CD14-positive monocyte (primary cell): ENCODE measurements around the gene ULBP3. TPM values are rescaled to one million over a fixed set of nuclear protein-coding genes. Genes with fewer than 3 reads are reported as not detected.

ENCODE experiments used
- DNase-seq, 3 donors: peaks; one replicate each; pipeline ENCODE4 v3.0.0-alpha.2; 2011 to 2022
- H2AFZ ChIP-seq: 2 replicates; pipeline ENCODE4 v1.6.0; 2012; ENCODE audit warnings: mild to moderate bottlenecking, low read depth, low read length, inconsistent platforms; ENCODE audit not compliant: insufficient read depth, poor library complexity, severe bottlenecking
- H3K27ac ChIP-seq, 2 donors: 1 replicate in 1 of 2; 2 replicates in 1 of 2; pipeline ENCODE4 v1.5.1; 2012 to 2013; ENCODE audit warnings: low read length in 2 of 2, control low read depth in 1 of 2, inconsistent platforms in 1 of 2, low read depth in 1 of 2, mild to moderate bottlenecking in 1 of 2
- H3K27me3 ChIP-seq, 2 donors: one replicate each; pipeline versions ENCODE4 v1.6.0 to v1.6.1; 2011 to 2013; ENCODE audit warnings: low read length in 2 of 2; ENCODE audit not compliant: control insufficient read depth in 2 of 2, insufficient read depth in 2 of 2
- H3K36me3 ChIP-seq, 2 donors: replicated peaks in 1 of 2; 1 replicate in 1 of 2; 2 replicates in 1 of 2; pipeline versions ENCODE4 v1.5.1 to v1.6.1; 2012 to 2013; ENCODE audit warnings: low read length in 2 of 2, control low read depth in 1 of 2, inconsistent platforms in 1 of 2, mild to moderate bottlenecking in 1 of 2; ENCODE audit not compliant: insufficient read depth in 2 of 2, control insufficient read depth in 1 of 2
- H3K4me1 ChIP-seq, 2 donors: 1 replicate in 1 of 2; 2 replicates in 1 of 2; pipeline versions ENCODE4 v1.5.1 to v1.6.1; 2012 to 2013; ENCODE audit warnings: low read length in 2 of 2, control low read depth in 1 of 2, inconsistent platforms in 1 of 2, mild to moderate bottlenecking in 1 of 2, moderate library complexity in 1 of 2; ENCODE audit not compliant: insufficient read depth in 2 of 2, control insufficient read depth in 1 of 2
- H3K4me2 ChIP-seq: replicated peaks from 2 replicates; pipeline ENCODE3; 2012; ENCODE audit warnings: low read length, moderate library complexity, mild to moderate bottlenecking; ENCODE audit not compliant: poor library complexity, severe bottlenecking; ENCODE audit errors: extremely low read depth
- H3K4me3 ChIP-seq, 3 experiments: fragments of 200-600 bp in 1 of 3; sonication (generic) in 1 of 3; replicated peaks in 1 of 3; 1 replicate in 2 of 3; 2 replicates in 1 of 3; pipeline ENCODE4 v1.5.1; 2011 to 2013; ENCODE audit warnings: low read length in 3 of 3, mild to moderate bottlenecking in 3 of 3, control low read depth in 2 of 3, low read depth in 2 of 3, inconsistent platforms in 1 of 3, moderate library complexity in 1 of 3
- H3K79me2 ChIP-seq: 2 replicates; pipeline ENCODE4 v1.6.0; 2012; ENCODE audit warnings: mild to moderate bottlenecking, control low read depth, inconsistent platforms, low read length, moderate library complexity; ENCODE audit not compliant: insufficient read depth
- H3K9ac ChIP-seq: 2 replicates; pipeline ENCODE4 v1.6.0; 2017; ENCODE audit warnings: low read length, mild to moderate bottlenecking; ENCODE audit not compliant: insufficient read depth, poor library complexity, severe bottlenecking
- H3K9me3 ChIP-seq, 2 donors: replicated peaks in 1 of 2; 1 replicate in 1 of 2; 2 replicates in 1 of 2; pipeline versions ENCODE4 v1.5.1 to v1.6.1; 2012 to 2013; ENCODE audit warnings: low read length in 2 of 2, control low read depth in 1 of 2; ENCODE audit not compliant: control insufficient read depth in 1 of 2, insufficient read depth in 1 of 2
- H4K20me1 ChIP-seq: 2 replicates; pipeline ENCODE4 v1.6.0; 2012; ENCODE audit warnings: mild to moderate bottlenecking, low read length, control low read depth, moderate library complexity; ENCODE audit not compliant: insufficient read depth
- H3K27ac Mint-ChIP-seq, 7 donors: one replicate each; pipeline ENCODE4 v1.8.0; 2020; ENCODE audit warnings: mild to moderate bottlenecking in 7 of 7, mixed read lengths in 7 of 7, moderate library complexity in 6 of 7, inconsistent platforms in 2 of 7
- H3K27me3 Mint-ChIP-seq, 3 donors: one replicate each; pipeline ENCODE4 v1.8.0; 2021 to 2022; ENCODE audit warnings: low read depth in 3 of 3, mild to moderate bottlenecking in 3 of 3, mixed read lengths in 3 of 3, moderate library complexity in 3 of 3, inconsistent platforms in 1 of 3
- H3K36me3 Mint-ChIP-seq, 2 donors: one replicate each; pipeline ENCODE4 v1.8.0; 2020; ENCODE audit warnings: mixed read lengths in 2 of 2, inconsistent platforms in 1 of 2, mild to moderate bottlenecking in 1 of 2
- H3K4me1 Mint-ChIP-seq: one replicate; pipeline ENCODE4 v1.8.0; 2020; ENCODE audit warnings: mild to moderate bottlenecking, mixed read lengths
- H3K4me3 Mint-ChIP-seq, 2 donors: one replicate each; pipeline ENCODE4 v1.8.0; 2020; ENCODE audit warnings: mild to moderate bottlenecking in 2 of 2, mixed read lengths in 2 of 2, moderate library complexity in 1 of 2
- H3K9me3 Mint-ChIP-seq, 7 donors: one replicate each; pipeline ENCODE4 v1.8.0; 2020 to 2022; ENCODE audit warnings: mixed read lengths in 7 of 7, mild to moderate bottlenecking in 6 of 7, moderate library complexity in 6 of 7, inconsistent platforms in 2 of 7
- CTCF ChIP-seq: fragments of 200-600 bp; IDR thresholded peaks from one replicate; pipeline ENCODE4 v1.8.0; 2022; ENCODE audit warnings: antibody characterized with exemption, mild to moderate bottlenecking
- WGBS: methylation state at CpG from one replicate; pipeline ENCODE4 v1.1.5; 2013; ENCODE audit warnings: missing lambda C conversion rate; ENCODE audit not compliant: insufficient coverage; 5-methylcytosine and 5-hydroxymethylcytosine counted together
- intact Hi-C, 2 donors: fragments of 100-400 bp; cut with micrococcal nuclease; formaldehyde crosslinking; loops; one replicate each; pipeline versions ENCODE4 v1.15.0 to v1.15.1; 2023
- polyA plus RNA-seq, 3 donors: library from polyadenylated mRNA; depleted of rRNA in 1 of 3; unstranded in 2 of 3; stranded (reverse) in 1 of 3; fragments of 300-500 nt in 2 of 3; fragments of >200 nt in 1 of 3; fragmentation: Illumina TruSeq in 2 of 3; gene quantifications; 1 replicate in 2 of 3; 2 replicates in 1 of 3; pipeline ENCODE4 v1.2.3, GENCODE V29; 2012 to 2021

The ULBP3 gene
- polyA plus RNA-seq, 3 donors: 0.08 TPM; not detected in 2

- intact Hi-C loops: no loop called here
- peaks cover 56 to 69% (median 65%) of the 10 kb centered on the region in 3 donors for H3K27me3 Mint-ChIP-seq
- no peaks in the 10 kb centered on the region for H3K79me2 ChIP-seq
- peaks cover 12 to 16% of the 10 kb centered on the region in 2 donors for H3K4me1 ChIP-seq
- no peak overlapping the region for H3K4me2 ChIP-seq
- no peak for TF ChIP-seq CTCF
- no CpG with 5 or more reads among the region's 7 CpGs for WGBS
- H3K4me3 Mint-ChIP-seq: no peak overlapping the region
- H2AFZ ChIP-seq: no peak overlapping the region
- no peaks in the 10 kb centered on the region for H3K9me3 ChIP-seq
- H3K36me3 Mint-ChIP-seq: no peaks in the 10 kb centered on the region
- peaks cover 18 to 49% of the 10 kb centered on the region in 2 donors for H3K27me3 ChIP-seq
- no peaks in the 10 kb centered on the region for H3K36me3 ChIP-seq
- no peak overlapping the region for H3K27ac ChIP-seq
- H3K27ac Mint-ChIP-seq: no peak overlapping the region
- H3K9ac ChIP-seq: no peak overlapping the region
- peaks cover 0 to 11% (median 2%) of the 10 kb centered on the region in 7 donors for H3K9me3 Mint-ChIP-seq
- H3K4me1 Mint-ChIP-seq: peaks cover 17% of the 10 kb centered on the region
- H4K20me1 ChIP-seq: no peaks in the 10 kb centered on the region
- DNase-seq: no peak
- H3K4me3 ChIP-seq: no peak overlapping the region
Measured at GRCh38 chr6:150029276-150029675, 39.6 kb downstream of the ULBP3 start.

- H3K9me3 ChIP-seq: no peaks in the 10 kb centered on the region
- Mint-ChIP-seq H3K27me3 (peaks cover 54 to 69% (median 64%) of the 10 kb centered on the region in 3 donors), H3K36me3 (no peaks in the 10 kb centered on the region), H3K27ac (peak overlapping the region in 1 of 7 donors; percentile 37), H3K4me1 (peaks cover 17% of the 10 kb centered on the region), H3K9me3 (peaks cover 0 to 11% (median 2%) of the 10 kb centered on the region in 7 donors), H3K4me3 (peak overlapping the region in 1 of 2 donors; percentile 68)
- intact Hi-C loops: no loop called here
- TF ChIP-seq CTCF: no peak
- DNase-seq: no peak
- no peaks in the 10 kb centered on the region for H3K79me2 ChIP-seq
- no peak overlapping the region for H3K4me2 ChIP-seq
- no peak overlapping the region for H3K27ac ChIP-seq
- H3K9ac ChIP-seq: no peak overlapping the region
- H3K36me3 ChIP-seq: no peaks in the 10 kb centered on the region
- WGBS: 69% methylated on average over 6 of the region's 8 CpGs
- peaks cover 18 to 51% of the 10 kb centered on the region in 2 donors for H3K27me3 ChIP-seq
- H4K20me1 ChIP-seq: no peaks in the 10 kb centered on the region
- no peak overlapping the region for H2AFZ ChIP-seq
- no peak overlapping the region for H3K4me3 ChIP-seq
- H3K4me1 ChIP-seq: peaks cover 12 to 16% of the 10 kb centered on the region in 2 donors
Measured at GRCh38 chr6:150028799-150029198, 40.1 kb downstream of the ULBP3 start.
